C4-2B (cell line): Measurements from ENCODE around the gene CLDN6.
"Not testable (repeated sequence)": the region's sequence is repeated elsewhere in the genome, so short reads cannot be mapped to it uniquely, and the experiment has no call there.

ENCODE experiments used
- H3K27ac ChIP-seq: fragments of 450-650 bp; 2 replicates; pipeline ENCODE4 v1.5.1; 2017
- ZFX ChIP-seq: fragments of 450-650 bp; IDR thresholded peaks from 2 replicates; pipeline ENCODE4 v1.6.1; 2017
- TF ChIP-seq, protein P1 (sequence below): fragments of 450-650 bp; conservative IDR thresholded peaks from 2 replicates; pipeline ENCODE4 v1.5.1; 2017; ENCODE audit warnings: mild to moderate bottlenecking

CLDN6 gene

GRCh38 chr16:3054965-3055733 is 37.2 kb upstream of the CLDN6 start:
- TF ChIP-seq ZFX: no peak
- TF ChIP-seq, protein P1, sequence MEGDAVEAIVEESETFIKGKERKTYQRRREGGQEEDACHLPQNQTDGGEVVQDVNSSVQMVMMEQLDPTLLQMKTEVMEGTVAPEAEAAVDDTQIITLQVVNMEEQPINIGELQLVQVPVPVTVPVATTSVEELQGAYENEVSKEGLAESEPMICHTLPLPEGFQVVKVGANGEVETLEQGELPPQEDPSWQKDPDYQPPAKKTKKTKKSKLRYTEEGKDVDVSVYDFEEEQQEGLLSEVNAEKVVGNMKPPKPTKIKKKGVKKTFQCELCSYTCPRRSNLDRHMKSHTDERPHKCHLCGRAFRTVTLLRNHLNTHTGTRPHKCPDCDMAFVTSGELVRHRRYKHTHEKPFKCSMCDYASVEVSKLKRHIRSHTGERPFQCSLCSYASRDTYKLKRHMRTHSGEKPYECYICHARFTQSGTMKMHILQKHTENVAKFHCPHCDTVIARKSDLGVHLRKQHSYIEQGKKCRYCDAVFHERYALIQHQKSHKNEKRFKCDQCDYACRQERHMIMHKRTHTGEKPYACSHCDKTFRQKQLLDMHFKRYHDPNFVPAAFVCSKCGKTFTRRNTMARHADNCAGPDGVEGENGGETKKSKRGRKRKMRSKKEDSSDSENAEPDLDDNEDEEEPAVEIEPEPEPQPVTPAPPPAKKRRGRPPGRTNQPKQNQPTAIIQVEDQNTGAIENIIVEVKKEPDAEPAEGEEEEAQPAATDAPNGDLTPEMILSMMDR: no peak
- H3K27ac ChIP-seq: no peak overlapping the region

DNA sequence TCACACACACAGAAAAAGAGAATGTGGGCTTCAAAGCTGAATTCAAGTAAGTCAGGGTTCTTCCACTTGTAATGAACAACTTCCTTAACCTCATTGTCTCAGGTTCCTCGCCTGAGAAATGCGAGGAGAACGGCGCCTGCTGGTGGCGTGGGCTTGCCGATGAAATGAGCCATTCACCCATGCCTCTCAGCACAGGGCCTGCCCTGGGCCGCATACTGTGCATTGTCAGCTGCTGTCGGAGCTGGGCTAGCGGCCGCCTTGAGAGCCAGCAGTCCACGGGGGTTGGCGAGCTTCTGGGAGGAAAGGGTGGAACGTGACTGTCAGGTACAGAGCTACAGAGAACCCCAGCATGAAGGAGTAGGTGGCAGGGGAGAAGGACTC is 35.3 kb upstream of the CLDN6 start:
- H3K27ac ChIP-seq: not testable (repeated sequence)

DNA sequence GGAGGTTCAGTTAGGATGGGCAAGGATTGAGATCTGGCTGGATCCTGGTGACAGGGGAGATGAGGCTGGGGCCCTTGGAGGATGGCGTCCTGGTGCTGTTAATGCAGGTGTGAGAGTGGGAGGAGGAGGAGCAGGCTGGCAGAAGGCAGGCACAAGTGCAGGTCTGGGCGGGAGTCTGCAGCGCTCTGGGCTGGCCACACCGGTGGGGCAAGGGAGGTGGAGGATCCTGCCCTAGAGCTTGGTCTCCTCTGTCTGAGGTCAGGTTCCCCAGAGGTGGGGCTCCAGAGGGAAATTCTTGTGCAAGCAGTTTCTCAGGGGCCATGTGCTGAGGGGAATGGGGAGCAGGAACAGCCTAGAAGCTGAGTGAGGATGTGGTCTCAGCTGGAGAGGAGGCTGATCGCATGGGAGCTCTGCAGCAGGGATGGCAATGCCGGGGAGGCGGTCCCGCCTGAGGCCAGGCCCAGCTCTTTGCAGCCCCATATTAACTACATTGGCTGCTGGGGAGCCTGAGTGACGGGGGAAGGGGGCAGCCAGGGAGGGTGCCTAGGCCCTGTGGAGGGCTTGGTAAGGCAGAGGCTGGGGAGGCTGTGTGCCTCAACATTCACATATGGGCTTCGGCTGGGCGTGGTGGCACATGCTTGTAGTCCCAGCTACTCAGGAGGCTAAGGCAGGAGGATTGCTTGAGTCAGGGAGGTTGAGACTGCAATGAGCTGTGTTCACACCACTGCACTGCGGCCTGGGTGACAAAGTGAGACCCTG is 34.8 kb upstream of the CLDN6 start:
- not testable (repeated sequence) for H3K27ac ChIP-seq

- H3K27ac ChIP-seq: no peak overlapping the region
- TF ChIP-seq ZFX: no peak
- TF ChIP-seq, protein P1: no peak
These were observed 33.5 kb upstream of the CLDN6 start for GRCh38 chr16:3051494-3051893.

GRCh38 chr16:3051009-3051408 is 33.0 kb upstream of the CLDN6 start:
- no peak overlapping the region for H3K27ac ChIP-seq
- TF ChIP-seq, protein P1: no peak
- no peak for TF ChIP-seq ZFX

GRCh38 chr16:3050487-3050886 is 32.5 kb upstream of the CLDN6 start:
- no peak for TF ChIP-seq ZFX
- TF ChIP-seq, protein P1: no peak
- H3K27ac ChIP-seq: no peak overlapping the region

- TF ChIP-seq ZFX: no peak
- TF ChIP-seq, protein P1: no peak
- no peak overlapping the region for H3K27ac ChIP-seq
These were observed 32.0 kb upstream of the CLDN6 start for GRCh38 chr16:3049921-3050481.

- TF ChIP-seq, protein P1: no peak
- no peak for TF ChIP-seq ZFX
- H3K27ac ChIP-seq: no peak overlapping the region
These were observed 29.4 kb upstream of the CLDN6 start for GRCh38 chr16:3047387-3047720.
